WTC11 (cell line): ENCODE measurements around the gene COPB1.

Experiments
- CREB1 ChIP-seq: sonication (generic); formaldehyde crosslinking; IDR thresholded peaks from 2 replicates; pipeline ENCODE4 v1.8.0; 2023; ENCODE audit warnings: mild to moderate bottlenecking, missing genetic modification reagents
- ESRRA ChIP-seq: sonication (generic); formaldehyde crosslinking; IDR thresholded peaks from 2 replicates; pipeline ENCODE4 v1.8.1; 2022; ENCODE audit warnings: mild to moderate bottlenecking, missing genetic modification reagents, borderline replicate concordance
- GABPB1 ChIP-seq: sonication (generic); formaldehyde crosslinking; IDR thresholded peaks from 2 replicates; pipeline ENCODE4 v1.8.1; 2023; ENCODE audit warnings: mild to moderate bottlenecking, missing genetic modification reagents
- GTF2I ChIP-seq: fragments of 250-450 bp; sonication (Bioruptor Pico); conservative IDR thresholded peaks from 2 replicates; pipeline ENCODE4 v1.4.0; 2021; ENCODE audit warnings: mild to moderate bottlenecking
- NR3C1 ChIP-seq: sonication (generic); formaldehyde crosslinking; conservative IDR thresholded peaks from 2 replicates; pipeline ENCODE4 v1.8.1; 2023; ENCODE audit warnings: low read depth, mild to moderate bottlenecking, missing genetic modification reagents
- ZNF219 ChIP-seq: sonication (generic); formaldehyde crosslinking; IDR thresholded peaks from 2 replicates; pipeline ENCODE4 v1.8.0; 2023; ENCODE audit warnings: missing genetic modification reagents, mild to moderate bottlenecking, borderline replicate concordance
- TF ChIP-seq, protein P1 (sequence below): fragments of 200-600 bp; IDR thresholded peaks from 2 replicates; pipeline ENCODE4 v1.8.0; 2022; ENCODE audit warnings: antibody characterized with exemption
- TF ChIP-seq, protein P2 (sequence below): sonication (generic); formaldehyde crosslinking; IDR thresholded peaks from 2 replicates; pipeline ENCODE4 v1.8.0; 2022; ENCODE audit warnings: mild to moderate bottlenecking, missing genetic modification reagents
- TF ChIP-seq, protein P3 (sequence below): sonication (generic); formaldehyde crosslinking; IDR thresholded peaks from 2 replicates; pipeline ENCODE4 v1.8.1; 2023; ENCODE audit warnings: mild to moderate bottlenecking, missing genetic modification reagents, borderline replicate concordance
- TF ChIP-seq, protein P4 (sequence below): sonication (generic); formaldehyde crosslinking; IDR thresholded peaks from 2 replicates; pipeline ENCODE4 v1.8.0; 2022; ENCODE audit warnings: missing genetic modification reagents
- TF ChIP-seq, protein P5 (sequence below): sonication (generic); formaldehyde crosslinking; IDR thresholded peaks from 2 replicates; pipeline ENCODE4 v1.8.0; 2023; ENCODE audit warnings: missing genetic modification reagents

DNA sequence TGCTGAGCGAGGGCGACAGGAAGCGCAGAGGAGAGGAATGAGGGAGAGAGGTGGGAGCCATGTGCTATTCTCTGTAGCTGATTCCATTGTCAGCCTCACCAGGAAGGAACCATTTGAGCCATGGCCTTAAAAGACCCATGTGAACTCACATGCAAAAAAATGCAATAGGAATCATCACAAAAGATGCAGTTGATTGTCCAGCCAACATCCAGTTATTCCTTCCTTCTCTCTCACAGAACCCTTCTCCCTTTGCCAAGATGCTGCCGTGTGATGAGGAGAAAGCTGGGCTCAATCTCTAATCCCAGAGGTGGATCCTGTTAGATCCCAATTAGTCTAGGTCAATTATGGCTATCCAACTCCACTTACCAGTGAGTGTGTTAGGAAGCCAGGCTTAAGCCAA, 82.4 kb downstream of the COPB1 start:
- TF ChIP-seq CREB1 (no peak), ESRRA (no peak), GABPB1 (CRISPR knock-in tag) (no peak), NR3C1 (CRISPR knock-in tag) (no peak), ZNF219 (CRISPR knock-in tag) (no peak), GTF2I (no peak)
- TF ChIP-seq, protein P1, sequence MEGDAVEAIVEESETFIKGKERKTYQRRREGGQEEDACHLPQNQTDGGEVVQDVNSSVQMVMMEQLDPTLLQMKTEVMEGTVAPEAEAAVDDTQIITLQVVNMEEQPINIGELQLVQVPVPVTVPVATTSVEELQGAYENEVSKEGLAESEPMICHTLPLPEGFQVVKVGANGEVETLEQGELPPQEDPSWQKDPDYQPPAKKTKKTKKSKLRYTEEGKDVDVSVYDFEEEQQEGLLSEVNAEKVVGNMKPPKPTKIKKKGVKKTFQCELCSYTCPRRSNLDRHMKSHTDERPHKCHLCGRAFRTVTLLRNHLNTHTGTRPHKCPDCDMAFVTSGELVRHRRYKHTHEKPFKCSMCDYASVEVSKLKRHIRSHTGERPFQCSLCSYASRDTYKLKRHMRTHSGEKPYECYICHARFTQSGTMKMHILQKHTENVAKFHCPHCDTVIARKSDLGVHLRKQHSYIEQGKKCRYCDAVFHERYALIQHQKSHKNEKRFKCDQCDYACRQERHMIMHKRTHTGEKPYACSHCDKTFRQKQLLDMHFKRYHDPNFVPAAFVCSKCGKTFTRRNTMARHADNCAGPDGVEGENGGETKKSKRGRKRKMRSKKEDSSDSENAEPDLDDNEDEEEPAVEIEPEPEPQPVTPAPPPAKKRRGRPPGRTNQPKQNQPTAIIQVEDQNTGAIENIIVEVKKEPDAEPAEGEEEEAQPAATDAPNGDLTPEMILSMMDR, result no peak
- TF ChIP-seq, protein P2, sequence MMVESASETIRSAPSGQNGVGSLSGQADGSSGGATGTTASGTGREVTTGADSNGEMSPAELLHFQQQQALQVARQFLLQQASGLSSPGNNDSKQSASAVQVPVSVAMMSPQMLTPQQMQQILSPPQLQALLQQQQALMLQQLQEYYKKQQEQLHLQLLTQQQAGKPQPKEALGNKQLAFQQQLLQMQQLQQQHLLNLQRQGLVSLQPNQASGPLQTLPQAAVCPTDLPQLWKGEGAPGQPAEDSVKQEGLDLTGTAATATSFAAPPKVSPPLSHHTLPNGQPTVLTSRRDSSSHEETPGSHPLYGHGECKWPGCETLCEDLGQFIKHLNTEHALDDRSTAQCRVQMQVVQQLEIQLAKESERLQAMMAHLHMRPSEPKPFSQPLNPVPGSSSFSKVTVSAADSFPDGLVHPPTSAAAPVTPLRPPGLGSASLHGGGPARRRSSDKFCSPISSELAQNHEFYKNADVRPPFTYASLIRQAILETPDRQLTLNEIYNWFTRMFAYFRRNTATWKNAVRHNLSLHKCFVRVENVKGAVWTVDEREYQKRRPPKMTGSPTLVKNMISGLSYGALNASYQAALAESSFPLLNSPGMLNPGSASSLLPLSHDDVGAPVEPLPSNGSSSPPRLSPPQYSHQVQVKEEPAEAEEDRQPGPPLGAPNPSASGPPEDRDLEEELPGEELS (CRISPR knock-in tag), result no peak
- TF ChIP-seq, protein P3, sequence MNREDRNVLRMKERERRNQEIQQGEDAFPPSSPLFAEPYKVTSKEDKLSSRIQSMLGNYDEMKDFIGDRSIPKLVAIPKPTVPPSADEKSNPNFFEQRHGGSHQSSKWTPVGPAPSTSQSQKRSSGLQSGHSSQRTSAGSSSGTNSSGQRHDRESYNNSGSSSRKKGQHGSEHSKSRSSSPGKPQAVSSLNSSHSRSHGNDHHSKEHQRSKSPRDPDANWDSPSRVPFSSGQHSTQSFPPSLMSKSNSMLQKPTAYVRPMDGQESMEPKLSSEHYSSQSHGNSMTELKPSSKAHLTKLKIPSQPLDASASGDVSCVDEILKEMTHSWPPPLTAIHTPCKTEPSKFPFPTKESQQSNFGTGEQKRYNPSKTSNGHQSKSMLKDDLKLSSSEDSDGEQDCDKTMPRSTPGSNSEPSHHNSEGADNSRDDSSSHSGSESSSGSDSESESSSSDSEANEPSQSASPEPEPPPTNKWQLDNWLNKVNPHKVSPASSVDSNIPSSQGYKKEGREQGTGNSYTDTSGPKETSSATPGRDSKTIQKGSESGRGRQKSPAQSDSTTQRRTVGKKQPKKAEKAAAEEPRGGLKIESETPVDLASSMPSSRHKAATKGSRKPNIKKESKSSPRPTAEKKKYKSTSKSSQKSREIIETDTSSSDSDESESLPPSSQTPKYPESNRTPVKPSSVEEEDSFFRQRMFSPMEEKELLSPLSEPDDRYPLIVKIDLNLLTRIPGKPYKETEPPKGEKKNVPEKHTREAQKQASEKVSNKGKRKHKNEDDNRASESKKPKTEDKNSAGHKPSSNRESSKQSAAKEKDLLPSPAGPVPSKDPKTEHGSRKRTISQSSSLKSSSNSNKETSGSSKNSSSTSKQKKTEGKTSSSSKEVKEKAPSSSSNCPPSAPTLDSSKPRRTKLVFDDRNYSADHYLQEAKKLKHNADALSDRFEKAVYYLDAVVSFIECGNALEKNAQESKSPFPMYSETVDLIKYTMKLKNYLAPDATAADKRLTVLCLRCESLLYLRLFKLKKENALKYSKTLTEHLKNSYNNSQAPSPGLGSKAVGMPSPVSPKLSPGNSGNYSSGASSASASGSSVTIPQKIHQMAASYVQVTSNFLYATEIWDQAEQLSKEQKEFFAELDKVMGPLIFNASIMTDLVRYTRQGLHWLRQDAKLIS (CRISPR knock-in tag), result no peak
- TF ChIP-seq, protein P4, sequence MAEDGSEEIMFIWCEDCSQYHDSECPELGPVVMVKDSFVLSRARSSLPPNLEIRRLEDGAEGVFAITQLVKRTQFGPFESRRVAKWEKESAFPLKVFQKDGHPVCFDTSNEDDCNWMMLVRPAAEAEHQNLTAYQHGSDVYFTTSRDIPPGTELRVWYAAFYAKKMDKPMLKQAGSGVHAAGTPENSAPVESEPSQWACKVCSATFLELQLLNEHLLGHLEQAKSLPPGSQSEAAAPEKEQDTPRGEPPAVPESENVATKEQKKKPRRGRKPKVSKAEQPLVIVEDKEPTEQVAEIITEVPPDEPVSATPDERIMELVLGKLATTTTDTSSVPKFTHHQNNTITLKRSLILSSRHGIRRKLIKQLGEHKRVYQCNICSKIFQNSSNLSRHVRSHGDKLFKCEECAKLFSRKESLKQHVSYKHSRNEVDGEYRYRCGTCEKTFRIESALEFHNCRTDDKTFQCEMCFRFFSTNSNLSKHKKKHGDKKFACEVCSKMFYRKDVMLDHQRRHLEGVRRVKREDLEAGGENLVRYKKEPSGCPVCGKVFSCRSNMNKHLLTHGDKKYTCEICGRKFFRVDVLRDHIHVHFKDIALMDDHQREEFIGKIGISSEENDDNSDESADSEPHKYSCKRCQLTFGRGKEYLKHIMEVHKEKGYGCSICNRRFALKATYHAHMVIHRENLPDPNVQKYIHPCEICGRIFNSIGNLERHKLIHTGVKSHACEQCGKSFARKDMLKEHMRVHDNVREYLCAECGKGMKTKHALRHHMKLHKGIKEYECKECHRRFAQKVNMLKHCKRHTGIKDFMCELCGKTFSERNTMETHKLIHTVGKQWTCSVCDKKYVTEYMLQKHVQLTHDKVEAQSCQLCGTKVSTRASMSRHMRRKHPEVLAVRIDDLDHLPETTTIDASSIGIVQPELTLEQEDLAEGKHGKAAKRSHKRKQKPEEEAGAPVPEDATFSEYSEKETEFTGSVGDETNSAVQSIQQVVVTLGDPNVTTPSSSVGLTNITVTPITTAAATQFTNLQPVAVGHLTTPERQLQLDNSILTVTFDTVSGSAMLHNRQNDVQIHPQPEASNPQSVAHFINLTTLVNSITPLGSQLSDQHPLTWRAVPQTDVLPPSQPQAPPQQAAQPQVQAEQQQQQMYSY (CRISPR knock-in tag), result no peak
- TF ChIP-seq, protein P5, sequence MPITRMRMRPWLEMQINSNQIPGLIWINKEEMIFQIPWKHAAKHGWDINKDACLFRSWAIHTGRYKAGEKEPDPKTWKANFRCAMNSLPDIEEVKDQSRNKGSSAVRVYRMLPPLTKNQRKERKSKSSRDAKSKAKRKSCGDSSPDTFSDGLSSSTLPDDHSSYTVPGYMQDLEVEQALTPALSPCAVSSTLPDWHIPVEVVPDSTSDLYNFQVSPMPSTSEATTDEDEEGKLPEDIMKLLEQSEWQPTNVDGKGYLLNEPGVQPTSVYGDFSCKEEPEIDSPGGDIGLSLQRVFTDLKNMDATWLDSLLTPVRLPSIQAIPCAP, result no peak
